Jurkat, Clone E6-1 (cell line): ENCODE results near the gene GYS1.
A peak's percentile ranks its signal among the peaks of the same experiment; 100 is the strongest.
"Not testable (repeated sequence)": the region's sequence is repeated elsewhere in the genome, so short reads cannot be mapped to it uniquely, and the experiment has no call there.

Experiments used
- DNase-seq: peaks from one replicate; pipeline ENCODE4 v3.0.0-alpha.2; 2011; ENCODE audit warnings: low read depth, low spot score
- H3K4me3 ChIP-seq: 2 replicates; pipeline ENCODE4 v1.5.1; 2011; ENCODE audit warnings: mild to moderate bottlenecking, low read length, control low read depth, moderate library complexity

The GYS1 gene

DNA sequence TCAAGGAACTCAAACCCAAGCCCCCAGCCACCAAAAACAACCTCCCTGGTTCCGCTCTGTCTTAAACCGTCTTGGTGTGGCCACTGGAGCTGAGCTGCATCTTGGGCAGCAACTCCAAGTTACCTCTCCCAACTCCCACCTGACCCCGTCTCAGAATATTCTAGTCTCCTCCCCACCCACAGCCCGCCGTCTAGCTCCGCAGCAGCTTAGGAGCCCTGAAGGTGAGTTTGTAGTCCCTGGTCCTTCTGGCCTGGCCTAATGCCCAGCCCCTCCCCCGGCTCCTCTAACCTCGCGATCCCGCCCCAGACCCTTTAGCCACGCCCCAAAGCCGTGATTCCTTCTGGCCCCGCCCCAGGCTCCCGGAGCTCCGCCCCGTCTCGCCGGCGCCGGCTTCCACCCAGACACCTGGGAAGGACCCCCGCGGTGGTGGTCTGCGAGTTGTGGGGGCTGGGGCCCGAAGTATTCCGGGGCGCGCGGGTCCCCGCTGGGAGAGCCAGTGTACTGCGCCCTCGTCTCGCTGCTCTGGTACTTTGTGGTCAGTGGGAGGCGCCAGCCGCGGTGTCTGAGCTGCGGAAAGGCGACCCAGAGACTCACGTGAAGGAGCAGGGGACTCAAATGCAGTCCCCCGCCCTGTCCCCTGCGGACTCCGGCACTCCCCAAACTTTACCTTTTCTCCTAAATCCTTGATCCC lies 26.3 kb upstream of the GYS1 start:
- H3K4me3 ChIP-seq = no peak overlapping the region

DNA sequence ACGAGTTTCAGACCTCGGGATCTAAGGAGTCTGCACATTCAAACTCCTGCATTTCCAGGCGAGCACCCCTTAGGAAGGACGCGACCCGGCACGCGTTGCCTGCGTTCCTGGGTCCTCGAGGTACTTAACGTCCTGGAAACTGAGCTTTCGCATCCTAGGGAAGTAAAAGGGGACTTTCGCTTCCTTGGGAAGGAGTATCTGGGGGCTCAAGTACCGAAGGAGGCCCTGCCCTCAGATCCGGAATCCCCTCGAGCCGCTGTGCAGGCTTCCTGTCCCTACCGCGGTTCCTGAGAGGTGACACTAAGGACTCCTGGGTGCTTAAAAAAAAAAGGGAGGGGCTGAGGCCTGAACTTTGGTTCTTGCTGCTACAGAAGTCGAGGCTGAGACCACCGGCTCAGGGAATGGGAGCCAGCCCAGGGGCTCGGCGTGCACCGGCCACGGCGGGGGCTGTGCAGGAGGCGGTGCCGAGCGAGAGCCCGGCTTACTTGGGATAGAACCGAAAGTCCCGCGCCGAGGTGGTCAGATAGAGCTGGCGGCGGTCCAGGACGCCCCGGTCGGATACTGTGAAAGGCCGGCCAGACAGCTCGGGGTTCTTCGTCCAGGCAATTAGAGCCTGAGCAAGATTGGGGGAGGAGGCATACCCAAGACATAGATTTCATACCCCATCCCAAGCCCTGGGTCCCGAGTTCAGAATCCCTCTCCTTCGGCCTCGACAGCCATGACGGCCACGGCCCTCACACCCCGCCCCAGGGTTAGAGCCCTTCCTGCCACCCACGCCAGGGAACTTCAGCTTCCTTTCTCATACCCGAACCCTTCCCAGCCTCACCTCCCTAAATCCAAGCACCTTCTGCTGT lies 25.5 kb upstream of the GYS1 start:
- not testable (repeated sequence) for DNase-seq, H3K4me3 ChIP-seq

More for the DNA sequence above, 26.3 kb upstream of the GYS1 start:
- DNase-seq = no peak

DNA sequence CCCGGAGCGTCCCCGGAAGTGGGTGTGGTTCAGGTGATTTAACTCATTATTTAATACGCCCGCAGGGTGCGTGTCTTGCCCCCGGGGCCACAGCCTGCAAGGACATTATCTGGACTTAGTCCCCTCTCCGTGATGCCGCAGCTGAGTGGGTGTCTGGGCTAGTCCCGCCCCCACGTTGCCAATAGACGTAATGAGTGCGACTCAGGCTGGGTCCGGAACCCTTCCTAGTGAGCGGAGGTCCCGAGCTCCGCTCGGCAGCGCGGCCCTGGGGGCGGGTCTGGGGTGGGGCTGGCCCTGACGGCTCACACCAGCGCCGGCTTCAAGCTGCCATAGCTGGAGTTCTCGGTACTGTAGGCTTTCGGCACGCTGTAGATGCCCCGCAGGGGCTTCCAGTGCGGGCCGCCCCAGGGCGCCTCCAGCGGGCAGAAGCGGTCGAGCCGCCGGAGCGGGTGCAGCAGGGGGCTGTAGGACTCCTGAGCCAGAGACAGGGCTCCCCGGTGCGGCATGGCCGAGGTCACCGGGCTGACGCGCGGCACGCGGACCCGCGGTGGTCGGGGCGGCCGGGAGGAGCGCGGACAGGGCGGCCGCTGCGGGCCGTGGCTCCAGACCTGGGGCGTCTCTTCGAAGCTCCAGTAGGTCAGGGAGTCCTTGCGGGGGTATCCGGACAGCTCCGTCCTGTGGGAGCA lies 24.7 kb upstream of the GYS1 start:
- no peak overlapping the region for H3K4me3 ChIP-seq
- DNase-seq = no peak

DNA sequence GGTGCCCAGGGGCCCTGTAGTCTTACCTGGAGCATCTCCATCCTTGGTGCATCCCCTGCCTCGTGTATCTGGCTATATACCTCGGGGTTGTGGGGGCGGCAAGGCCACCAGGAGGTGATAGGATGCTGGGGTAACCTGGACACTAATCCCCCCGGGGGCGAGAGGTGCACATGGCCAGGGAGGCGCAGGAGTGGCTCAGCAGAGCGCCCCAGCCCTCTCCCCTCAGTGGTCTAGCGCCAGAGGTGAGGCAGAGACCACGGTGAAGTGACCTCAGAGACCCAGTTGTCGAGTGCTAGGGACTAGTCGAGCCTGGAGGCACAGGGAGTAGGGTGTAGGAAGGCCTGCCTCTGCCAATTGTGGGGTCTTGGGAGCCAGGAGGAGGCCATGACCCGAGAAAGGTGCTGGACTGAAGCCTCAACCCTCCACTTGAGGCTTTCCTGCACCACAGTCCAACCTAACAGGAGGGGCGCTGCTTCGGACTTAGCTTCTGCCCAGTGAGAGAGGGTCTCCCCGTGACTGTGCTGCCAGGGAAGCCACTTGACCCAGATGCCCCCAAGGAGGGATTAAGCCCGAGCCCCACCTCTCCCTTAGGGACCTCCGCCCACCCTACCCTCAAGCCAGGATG lies 24.0 kb upstream of the GYS1 start, which contains the start of gene LHB:
Gene LHB (minus strand): TSS at position 51 of the 625 bp plus-strand sequence. CDS start 10 bp downstream, at position 41.
- no peak within 1 kb of the TSS for H3K4me3 ChIP-seq
- no peak for DNase-seq

DNA sequence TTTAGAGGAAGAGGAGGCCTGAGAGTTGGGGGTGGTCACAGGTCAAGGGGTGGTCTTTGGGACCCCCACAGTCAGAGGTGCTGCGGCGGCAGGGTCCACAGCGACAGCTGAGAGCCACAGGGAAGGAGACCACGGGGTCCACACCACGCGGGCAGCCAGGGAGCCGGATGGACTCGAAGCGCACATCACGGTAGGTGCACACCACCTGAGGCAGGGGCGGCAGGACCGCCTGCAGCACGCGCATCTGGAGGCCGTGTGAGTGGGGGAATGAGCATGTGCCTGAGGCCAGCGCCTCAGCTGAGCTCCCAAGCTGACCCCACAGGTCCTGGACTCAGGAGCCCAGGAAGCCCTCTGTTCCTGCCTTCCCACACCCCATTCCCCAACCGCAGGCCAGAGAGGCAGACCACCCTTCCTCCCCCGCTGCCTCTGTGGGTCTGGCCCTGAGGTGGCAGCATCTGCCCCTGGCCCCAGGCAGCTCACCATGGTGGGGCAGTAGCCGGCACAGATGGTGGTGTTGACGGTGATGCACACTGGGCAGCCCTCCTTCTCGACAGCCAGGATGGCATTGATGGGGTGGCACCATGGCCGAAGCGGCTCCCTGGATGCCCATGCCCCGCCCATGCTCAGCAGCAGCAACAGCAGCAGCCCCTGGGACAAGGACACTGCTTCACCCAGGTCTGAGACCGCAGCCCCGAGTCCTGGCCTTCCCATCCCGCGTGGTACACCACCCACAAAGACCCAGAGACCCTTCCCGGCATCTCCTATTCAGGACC lies 23.1 kb upstream of the GYS1 start:
- no peak overlapping the region for H3K4me3 ChIP-seq
- DNase-seq = no peak

DNA sequence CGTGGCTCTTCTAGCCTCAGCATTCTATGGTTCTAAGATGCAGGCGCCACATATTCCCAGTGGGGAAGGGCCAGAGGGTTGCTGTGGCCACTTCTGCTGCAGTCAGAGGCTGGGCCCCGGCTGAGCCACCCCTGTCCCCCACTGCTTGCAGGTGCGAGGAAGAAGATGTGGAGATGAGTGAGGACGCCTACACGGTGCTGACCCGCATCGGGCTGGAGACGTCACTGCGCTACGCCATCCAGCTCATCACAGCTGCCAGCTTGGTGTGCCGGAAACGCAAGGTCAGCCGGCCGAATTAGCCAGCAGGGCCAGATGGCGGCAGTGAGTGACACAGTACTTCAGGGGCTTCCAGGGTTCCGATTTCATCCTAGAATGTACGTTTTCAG lies 21.8 kb upstream of the GYS1 start:
- no peak overlapping the region for H3K4me3 ChIP-seq
- DNase-seq = no peak

DNA sequence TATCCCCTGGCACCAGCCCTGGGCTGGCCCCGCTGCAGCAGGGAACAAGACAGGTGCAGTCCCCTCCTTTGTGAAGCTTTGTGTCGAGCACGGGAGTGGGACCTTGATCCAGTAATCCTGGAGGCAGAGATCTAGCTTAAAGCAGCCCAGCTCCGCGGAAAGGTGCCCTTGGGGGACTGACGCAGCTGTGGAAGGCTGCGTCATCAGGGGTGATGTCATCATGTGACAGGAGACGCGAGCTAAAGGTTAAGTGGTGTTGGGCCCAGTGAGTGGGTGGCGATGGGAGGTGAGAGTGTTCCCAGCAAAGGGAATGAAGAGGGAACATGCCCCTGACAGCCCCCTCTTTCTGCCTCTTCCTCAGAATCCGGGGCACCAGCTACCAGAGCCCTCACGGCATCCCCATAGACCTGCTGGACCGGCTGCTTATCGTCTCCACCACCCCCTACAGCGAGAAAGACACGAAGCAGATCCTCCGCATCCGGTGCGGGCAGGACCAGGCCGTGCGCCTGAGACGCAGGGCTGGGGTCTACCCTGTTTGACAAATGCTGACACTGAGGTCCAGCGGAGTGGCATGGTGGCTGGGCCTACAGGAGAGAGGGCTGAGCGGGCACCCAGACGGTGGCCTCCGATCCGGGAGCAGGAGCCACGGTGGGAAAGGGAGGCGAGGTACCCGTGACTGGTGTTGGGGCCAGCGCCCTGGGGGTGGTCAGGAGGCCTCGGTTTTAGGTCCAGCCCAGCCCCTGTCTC lies 21.2 kb upstream of the GYS1 start:
- no peak overlapping the region for H3K4me3 ChIP-seq
- DNase-seq = no peak

DNA sequence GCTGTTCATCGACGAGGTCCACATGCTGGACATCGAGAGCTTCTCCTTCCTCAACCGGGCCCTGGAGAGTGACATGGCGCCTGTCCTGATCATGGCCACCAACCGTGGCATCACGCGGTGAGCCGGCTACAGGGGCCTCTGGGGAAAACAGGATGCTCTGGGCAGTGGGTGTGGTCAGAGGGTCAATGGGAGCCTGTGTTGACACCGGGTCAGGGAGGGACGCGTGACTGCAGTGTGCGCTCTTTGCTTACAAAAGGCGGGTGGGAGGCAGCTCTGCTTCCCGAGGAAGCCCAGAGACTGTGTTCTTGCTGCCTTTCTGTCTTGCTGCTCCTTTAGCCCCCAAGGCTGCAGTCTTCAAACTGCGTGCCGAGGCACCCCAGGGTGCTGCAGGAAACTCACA lies 18.1 kb upstream of the GYS1 start:
- no peak overlapping the region for H3K4me3 ChIP-seq
- no peak for DNase-seq

DNA sequence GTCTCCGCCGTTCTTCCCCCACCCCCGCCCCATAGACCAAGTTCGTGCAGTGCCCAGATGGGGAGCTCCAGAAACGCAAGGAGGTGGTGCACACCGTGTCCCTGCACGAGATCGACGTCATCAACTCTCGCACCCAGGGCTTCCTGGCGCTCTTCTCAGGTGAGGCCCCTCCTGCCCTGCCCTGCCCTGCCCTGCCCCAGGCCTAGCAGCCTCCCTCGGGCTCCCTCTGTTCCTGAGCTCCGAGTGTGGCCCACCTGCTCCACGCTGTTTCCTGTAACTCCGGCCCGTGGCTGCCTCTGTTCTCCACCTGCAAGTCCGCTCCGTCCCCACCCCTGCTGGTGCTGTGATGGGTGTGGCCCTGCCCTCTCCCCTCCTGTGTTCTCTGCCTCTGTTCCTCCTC lies 17.3 kb upstream of the GYS1 start:
- no peak for DNase-seq
- H3K4me3 ChIP-seq = no peak overlapping the region

DNA sequence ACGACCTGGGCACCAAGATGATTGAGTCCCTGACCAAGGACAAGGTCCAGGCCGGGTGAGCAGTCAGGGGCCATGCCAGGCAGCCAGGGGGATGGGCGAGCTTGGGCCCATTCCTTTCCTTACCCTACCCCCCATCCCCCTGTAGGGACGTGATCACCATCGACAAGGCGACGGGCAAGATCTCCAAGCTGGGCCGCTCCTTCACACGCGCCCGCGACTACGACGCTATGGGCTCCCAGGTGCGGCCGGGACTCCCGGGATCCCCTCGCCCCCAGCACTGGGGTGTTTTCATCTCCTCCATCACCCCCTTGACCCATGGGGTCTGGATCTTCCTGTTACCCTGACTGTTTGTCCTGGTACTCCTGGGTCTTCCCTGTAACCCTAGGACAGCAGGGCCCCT lies 16.7 kb upstream of the GYS1 start:
- DNase-seq = no peak
- H3K4me3 ChIP-seq = no peak overlapping the region

DNA sequence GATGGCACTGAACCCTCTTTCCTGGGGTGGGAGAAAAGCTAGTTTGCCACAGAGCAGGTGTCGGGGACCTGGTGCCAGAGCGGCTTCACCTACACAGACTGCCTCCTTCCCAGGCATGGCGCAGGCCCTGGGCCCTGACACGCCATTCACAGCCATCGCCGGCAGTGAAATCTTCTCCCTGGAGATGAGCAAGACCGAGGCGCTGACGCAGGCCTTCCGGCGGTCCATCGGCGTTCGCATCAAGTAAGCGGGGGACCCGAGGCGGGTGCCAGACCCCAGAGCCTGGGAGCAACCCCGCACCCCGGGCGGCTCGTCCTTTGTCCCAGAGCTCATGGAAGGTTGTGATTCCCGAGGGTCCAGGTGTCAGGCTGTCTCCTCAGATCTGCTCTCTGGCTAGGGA lies 13.8 kb upstream of the GYS1 start:
- no peak overlapping the region for H3K4me3 ChIP-seq
- no peak for DNase-seq

DNA sequence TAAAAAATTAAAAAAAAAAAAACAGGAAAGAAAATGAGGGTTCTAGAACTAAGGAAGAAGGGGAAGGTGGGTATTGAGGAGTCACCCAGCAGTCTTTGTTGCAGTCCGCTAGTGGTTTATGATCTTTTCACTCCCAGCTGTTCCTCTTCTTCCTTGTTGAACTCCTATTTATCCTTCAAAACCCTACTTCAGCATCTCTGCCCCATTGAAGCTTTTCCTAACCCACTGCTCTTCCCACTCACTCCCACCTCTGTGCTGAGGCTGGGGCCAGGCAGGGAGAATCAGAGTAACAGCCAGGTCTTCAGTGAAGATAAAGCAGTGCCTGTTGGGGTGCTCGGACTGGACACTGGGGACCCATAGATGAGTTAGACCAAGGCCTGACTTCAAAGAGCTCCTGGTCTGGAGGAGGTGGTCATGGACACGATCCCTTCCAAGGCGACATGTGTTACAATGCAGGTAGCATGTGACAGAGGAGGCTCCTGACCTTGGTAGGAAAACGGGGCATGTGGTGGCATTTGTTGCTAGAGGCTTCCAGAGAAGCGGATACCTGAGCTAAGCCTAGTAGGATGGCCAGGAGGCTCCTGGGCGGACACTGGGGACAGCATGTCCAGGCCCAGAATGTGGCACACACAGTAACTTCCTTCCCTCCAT lies 12.0 kb upstream of the GYS1 start:
- no peak overlapping the region for H3K4me3 ChIP-seq
- no peak for DNase-seq

DNA sequence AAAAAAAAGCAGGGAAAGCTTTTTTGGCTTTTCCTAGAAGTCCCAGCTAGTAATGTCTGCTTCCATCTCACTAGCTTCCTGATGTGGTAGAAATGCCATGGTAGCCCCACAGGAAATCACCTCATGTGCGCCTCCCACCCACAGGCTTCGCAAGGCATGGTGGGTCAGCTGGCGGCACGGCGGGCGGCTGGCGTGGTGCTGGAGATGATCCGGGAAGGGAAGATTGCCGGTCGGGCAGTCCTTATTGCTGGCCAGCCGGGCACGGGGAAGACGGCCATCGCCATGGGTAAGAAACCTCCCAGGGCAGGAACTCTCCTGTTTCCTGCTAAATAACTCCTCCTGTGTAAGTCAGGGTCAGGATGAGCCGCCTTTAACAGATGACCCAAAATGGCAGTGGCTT lies 11.0 kb upstream of the GYS1 start:
- no peak for DNase-seq
- no peak overlapping the region for H3K4me3 ChIP-seq

DNA sequence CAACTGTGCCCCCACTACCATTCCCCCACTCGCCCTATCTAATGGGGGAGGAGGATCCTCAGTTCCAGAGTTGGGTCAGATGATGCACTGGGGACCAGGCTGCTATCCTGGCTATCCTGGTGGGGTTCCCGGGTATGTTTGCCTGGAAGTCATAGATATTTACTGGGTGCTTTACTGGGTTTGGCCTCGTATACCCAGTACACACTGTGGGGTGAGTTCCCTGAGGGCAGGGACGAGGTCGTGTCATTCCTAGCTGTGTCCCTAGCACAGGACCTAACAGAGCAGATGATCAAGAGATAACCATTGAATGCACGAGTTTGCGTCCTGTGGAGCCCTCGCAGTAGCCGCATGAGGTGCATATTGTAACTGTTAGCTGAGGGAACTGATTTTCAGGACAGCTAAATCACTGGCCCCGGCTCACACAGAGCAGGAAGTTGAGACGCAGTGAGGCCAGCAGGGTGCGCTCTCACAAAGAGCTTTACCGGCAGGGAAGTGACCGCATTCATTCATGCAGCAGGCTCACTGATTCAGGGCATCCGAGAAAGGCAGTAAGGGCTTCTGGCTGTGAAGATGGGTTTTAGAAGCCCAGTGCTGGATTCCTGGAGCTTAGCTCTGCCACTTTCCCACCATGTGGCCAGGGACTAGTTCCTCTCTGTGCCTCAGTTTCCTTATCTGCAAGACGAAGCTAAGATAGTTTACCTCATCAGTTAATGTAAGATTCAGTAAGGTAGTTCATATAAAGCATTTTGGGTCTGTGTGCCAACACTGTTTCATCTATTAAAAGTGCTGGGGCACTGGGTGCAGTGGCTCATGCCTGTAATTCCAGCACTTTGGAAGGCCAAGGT lies 6.6 kb upstream of the GYS1 start:
- peak; percentile 60 for DNase-seq
- no peak overlapping the region for H3K4me3 ChIP-seq

DNA sequence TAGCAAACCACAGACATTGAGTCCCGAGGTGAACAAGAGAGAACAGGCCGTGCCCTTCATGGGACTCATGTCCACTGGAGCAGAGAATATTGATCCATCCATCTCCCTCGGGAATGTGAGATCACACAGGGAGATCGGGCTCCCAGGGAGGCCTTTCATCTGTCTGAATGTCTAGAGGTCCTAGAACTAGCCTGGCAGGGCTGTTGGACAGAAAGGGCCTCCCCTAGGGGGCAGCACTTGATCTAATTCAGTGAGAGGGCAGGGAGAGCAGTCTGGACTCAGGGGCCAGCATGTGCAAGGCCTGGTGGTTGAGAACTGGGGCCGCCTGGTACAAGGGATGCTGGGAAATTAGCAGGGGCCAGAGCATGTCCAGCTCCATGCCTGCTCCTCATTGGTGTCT lies 4.9 kb upstream of the GYS1 start:
- no peak for DNase-seq
- no peak overlapping the region for H3K4me3 ChIP-seq

DNA sequence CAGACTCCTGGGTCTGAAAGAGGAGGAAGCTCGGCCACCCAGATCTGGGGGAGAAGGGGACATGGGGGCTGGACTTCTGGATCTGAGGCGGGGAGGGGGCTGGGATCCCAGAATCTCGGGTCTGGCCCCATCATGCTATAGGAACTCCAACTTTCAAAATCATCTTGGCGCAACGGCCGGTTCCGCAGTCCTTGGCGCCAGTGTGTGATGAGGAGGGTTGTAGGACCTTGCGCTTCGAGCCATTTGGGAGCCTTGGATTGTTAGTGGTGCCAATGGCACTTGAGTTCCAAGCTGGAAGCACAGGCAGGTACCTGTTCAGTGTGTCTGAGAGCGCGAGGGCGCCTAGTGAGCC lies 902 bp upstream of the GYS1 start:
- no peak for DNase-seq

DNA sequence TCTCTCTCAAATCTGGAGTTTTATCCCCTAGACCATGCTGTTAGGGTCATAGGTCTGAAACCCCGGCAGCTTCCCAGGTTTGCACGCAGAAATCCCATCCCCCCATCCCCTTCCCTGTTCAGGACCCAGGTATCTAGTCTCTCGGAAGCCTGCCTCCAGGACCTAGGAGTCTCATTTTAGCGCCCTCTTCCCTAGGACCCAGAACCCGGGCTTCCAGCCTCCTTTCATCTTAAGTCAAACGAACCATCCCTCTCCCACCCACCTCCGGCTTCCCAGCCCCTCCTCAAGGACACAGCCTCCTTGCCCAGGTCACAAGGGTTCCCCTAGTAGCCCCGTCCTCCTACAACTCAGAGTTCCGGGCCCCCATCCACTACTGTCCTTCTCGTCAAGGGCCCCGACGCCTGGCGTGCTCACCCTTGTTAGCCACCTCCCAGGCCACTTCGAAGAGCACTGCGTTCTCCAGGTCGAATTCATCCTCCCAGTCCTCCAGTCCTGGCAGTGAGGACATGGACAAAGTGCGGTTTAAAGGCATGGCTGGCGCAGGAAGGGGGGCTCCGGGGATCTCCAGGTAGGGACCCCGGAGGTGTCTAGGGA lies 431 bp downstream of the GYS1 start:
- peak overlapping the region; percentile 72 for H3K4me3 ChIP-seq
- DNase-seq = no peak

More for the DNA sequence above, 902 bp upstream of the GYS1 start:
- H3K4me3 ChIP-seq = peak overlapping the region; percentile 72
